Measurements from ENCODE around the gene KRT10. TPM values are rescaled to one million over a fixed set of nuclear protein-coding genes. Genes with fewer than 3 reads are reported as not detected.
"Not testable (repeated sequence)": the region's sequence is repeated elsewhere in the genome, so short reads cannot be mapped to it uniquely, and the experiment has no call there.

Gene KRT10
- total RNA-seq, 1 experiment from 2014 or later: 5.4 TPM

DNA sequence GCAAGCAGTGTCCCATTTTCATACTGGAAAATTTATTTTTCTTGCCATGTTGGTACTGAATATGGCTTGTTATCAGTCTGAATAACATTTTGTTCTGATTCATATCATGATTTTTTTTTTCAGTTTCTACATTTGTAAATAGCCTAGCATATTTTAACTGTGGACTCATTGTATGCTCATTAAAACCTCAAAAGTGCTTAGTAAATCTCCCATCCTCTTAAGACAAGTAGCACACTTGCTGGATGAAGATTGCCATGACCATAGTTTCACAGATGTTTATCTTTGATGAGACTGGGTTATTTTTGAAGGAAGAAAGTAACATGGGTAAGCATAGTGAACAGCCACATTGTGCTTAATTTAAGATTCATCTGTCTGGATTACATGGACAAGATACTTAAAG lies 878 bp downstream of the KRT10 start:
- DNase-seq: no peak
- Histone ChIP-seq H3K36me3 (replicated peaks; ENCODE audit: control insufficient read depth, insufficient read depth, low read length) (peaks cover 2% of the 10 kb centered on the region; the same call in 1 of the 2 replicates), H3K27me3 (ENCODE audit: control insufficient read depth, insufficient read depth, low read length) (peaks cover 3% of the 10 kb centered on the region; the same call in 1 of the 2 replicates), H3K4me3 (ENCODE audit: insufficient read depth, low read depth, low read length) (no peak overlapping the region)

GRCh38 chr17:40820228-40820838 lies 2.1 kb downstream of the KRT10 start:
- Histone ChIP-seq H3K36me3 (replicated peaks; ENCODE audit: control insufficient read depth, insufficient read depth, low read length) (peaks cover 2% of the 10 kb centered on the region; the same call in 1 of the 2 replicates), H3K4me3 (ENCODE audit: insufficient read depth, low read depth, low read length) (no peak overlapping the region), H3K27me3 (ENCODE audit: control insufficient read depth, insufficient read depth, low read length) (peaks cover 1% of the 10 kb centered on the region; the same call in 1 of the 2 replicates)
- no peak for DNase-seq

DNA sequence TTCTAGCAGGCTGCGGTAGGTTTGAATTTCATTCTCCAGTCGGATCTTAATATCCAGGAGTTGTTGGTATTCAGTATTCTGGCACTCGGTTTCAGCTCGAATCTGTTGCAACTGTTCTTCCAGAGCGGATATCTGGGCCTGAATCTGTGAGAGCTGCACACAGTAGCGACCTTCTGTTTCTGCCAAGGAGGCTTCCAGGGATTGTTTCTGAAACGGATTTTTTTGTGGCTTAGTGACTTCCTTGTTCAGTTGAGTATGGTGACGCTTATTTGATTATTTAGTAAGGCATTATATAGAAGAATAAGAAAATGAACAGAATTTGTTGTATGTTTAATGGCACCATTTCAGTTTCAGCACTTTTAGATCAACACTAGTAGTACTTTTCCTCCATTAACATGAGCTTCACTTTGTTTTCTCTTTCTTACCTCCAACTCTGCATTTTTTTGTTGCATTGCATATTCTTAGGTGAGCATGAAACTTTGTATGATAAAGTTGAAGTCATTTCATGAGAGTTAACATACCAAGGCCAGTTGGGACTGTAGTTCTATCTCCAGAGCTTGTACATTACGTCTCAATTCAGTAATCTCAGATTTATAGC lies 2.8 kb downstream of the KRT10 start:
- Histone ChIP-seq H3K36me3 (replicated peaks; ENCODE audit: control insufficient read depth, insufficient read depth, low read length) (peaks cover 2% of the 10 kb centered on the region; the same call in 1 of the 2 replicates), H3K4me3 (ENCODE audit: insufficient read depth, low read depth, low read length) (peak overlapping the region; percentile 40), H3K27me3 (ENCODE audit: control insufficient read depth, insufficient read depth, low read length) (no peaks in the 10 kb centered on the region)
- DNase-seq: peak; percentile 18

- peak overlapping the region; percentile 50 for H3K4me3 ChIP-seq (ENCODE audit: insufficient read depth, low read depth, low read length)
- no peaks in the 10 kb centered on the region; the same call in 1 of the 2 replicates for H3K27me3 ChIP-seq (ENCODE audit: control insufficient read depth, insufficient read depth, low read length)
- peak; percentile 83 for DNase-seq
- H3K36me3 ChIP-seq (replicated peaks; ENCODE audit: control insufficient read depth, insufficient read depth, low read length): peaks cover 2% of the 10 kb centered on the region; the same call in 1 of the 2 replicates
These were observed 3.5 kb downstream of the KRT10 start for GRCh38 chr17:40818733-40819527.

DNA sequence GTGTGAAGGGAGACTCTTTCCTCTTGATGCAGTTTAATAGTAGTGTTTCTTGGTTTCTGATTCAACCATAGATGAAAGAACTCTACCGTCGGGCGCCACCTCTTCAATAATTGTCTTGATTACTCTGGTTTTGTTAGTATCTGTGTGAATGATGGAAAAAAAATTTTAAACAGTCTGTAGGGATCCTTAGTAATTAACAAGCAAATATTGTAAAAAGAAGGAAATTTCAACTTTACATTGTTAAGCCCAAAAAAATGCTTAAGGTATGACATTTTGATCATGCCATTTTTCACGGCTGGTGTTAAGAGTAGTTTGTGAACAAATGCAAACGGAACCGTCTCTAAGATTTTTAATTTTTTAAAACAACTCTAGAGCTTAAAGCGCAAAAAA lies 4.1 kb downstream of the KRT10 start:
- H3K27me3 ChIP-seq (ENCODE audit: control insufficient read depth, insufficient read depth, low read length): no peaks in the 10 kb centered on the region; the same call in 1 of the 2 replicates
- peak overlapping the region; percentile 50 for H3K4me3 ChIP-seq (ENCODE audit: insufficient read depth, low read depth, low read length)
- DNase-seq: no peak
- H3K36me3 ChIP-seq (replicated peaks; ENCODE audit: control insufficient read depth, insufficient read depth, low read length): peaks cover 2% of the 10 kb centered on the region; the same call in 1 of the 2 replicates

DNA sequence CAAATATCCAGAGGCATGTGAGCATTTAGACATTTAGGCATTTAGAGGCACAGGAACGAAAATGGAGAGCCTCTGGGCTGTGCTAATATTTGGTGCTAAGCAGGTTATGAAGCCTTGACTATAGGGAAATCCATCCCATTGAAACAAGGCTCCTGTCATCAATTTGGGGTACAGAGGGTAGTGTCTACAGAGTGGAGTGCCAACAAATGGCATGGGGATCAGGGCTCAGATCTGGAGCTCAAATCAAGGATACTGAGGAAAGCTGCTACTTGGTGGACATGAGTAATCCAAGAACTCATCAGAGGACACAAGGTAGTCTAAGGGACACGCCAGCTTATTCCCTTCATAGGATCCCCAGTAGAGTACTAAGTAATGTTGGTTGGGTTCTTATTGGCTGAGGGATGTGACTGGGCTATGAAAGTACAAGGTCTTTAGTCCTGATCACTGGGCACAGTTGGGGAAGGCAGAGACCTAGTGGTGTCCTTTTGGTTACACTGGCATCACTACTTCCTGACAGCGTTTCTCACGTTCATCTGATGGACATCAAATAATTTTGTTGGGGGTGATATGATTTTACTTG lies 5.2 kb downstream of the KRT10 start:
- Histone ChIP-seq H3K36me3 (replicated peaks; ENCODE audit: control insufficient read depth, insufficient read depth, low read length) (peaks cover 2% of the 10 kb centered on the region; the same call in 1 of the 2 replicates), H3K27me3 (ENCODE audit: control insufficient read depth, insufficient read depth, low read length) (no peaks in the 10 kb centered on the region; the same call in 1 of the 2 replicates), H3K4me3 (ENCODE audit: insufficient read depth, low read depth, low read length) (no peak overlapping the region)
- DNase-seq: no peak

- Histone ChIP-seq H3K36me3 (replicated peaks; ENCODE audit: control insufficient read depth, insufficient read depth, low read length) (peaks cover 2% of the 10 kb centered on the region; the same call in 1 of the 2 replicates), H3K4me3 (ENCODE audit: insufficient read depth, low read depth, low read length) (no peak overlapping the region), H3K27me3 (ENCODE audit: control insufficient read depth, insufficient read depth, low read length) (no peaks in the 10 kb centered on the region; the same call in 1 of the 2 replicates)
- no peak for DNase-seq
These were observed 5.8 kb downstream of the KRT10 start for GRCh38 chr17:40816569-40816968.

- peaks cover 2% of the 10 kb centered on the region; the same call in 1 of the 2 replicates for H3K36me3 ChIP-seq (replicated peaks; ENCODE audit: control insufficient read depth, insufficient read depth, low read length)
- H3K27me3 ChIP-seq (ENCODE audit: control insufficient read depth, insufficient read depth, low read length): no peaks in the 10 kb centered on the region; the same call in 1 of the 2 replicates
- H3K4me3 ChIP-seq (ENCODE audit: insufficient read depth, low read depth, low read length): no peak overlapping the region
- no peak for DNase-seq
These were observed 7.0 kb downstream of the KRT10 start for GRCh38 chr17:40815381-40815780.

GRCh38 chr17:40814657-40815056 lies 7.8 kb downstream of the KRT10 start:
- H3K4me3 ChIP-seq (ENCODE audit: insufficient read depth, low read depth, low read length); H3K27me3 ChIP-seq (ENCODE audit: control insufficient read depth, insufficient read depth, low read length); H3K36me3 ChIP-seq (replicated peaks; ENCODE audit: control insufficient read depth, insufficient read depth, low read length); DNase-seq: not testable (repeated sequence)

- Histone ChIP-seq H3K36me3 (replicated peaks; ENCODE audit: control insufficient read depth, insufficient read depth, low read length) (peaks cover 2% of the 10 kb centered on the region; the same call in 1 of the 2 replicates), H3K4me3 (ENCODE audit: insufficient read depth, low read depth, low read length) (no peak overlapping the region), H3K27me3 (ENCODE audit: control insufficient read depth, insufficient read depth, low read length) (peaks cover 8% of the 10 kb centered on the region; the same call in 1 of the 2 replicates)
- no peak for DNase-seq
These were observed 8.6 kb downstream of the KRT10 start for GRCh38 chr17:40813804-40814203.

- no peak for DNase-seq
- Histone ChIP-seq H3K27me3 (ENCODE audit: control insufficient read depth, insufficient read depth, low read length) (peaks cover 8% of the 10 kb centered on the region; the same call in 1 of the 2 replicates), H3K4me3 (ENCODE audit: insufficient read depth, low read depth, low read length) (no peak overlapping the region), H3K36me3 (replicated peaks; ENCODE audit: control insufficient read depth, insufficient read depth, low read length) (peaks cover 2% of the 10 kb centered on the region; the same call in 1 of the 2 replicates)
These were observed 9.8 kb downstream of the KRT10 start for GRCh38 chr17:40812639-40813038.

GRCh38 chr17:40810494-40810893 lies 11.9 kb downstream of the KRT10 start:
- Histone ChIP-seq H3K4me3 (ENCODE audit: insufficient read depth, low read depth, low read length) (no peak overlapping the region), H3K27me3 (ENCODE audit: control insufficient read depth, insufficient read depth, low read length) (peaks cover 8% of the 10 kb centered on the region; the same call in 1 of the 2 replicates), H3K36me3 (replicated peaks; ENCODE audit: control insufficient read depth, insufficient read depth, low read length) (no peaks in the 10 kb centered on the region)
- DNase-seq: no peak

- Histone ChIP-seq H3K27me3 (ENCODE audit: control insufficient read depth, insufficient read depth, low read length) (peaks cover 9% of the 10 kb centered on the region; the same call in 1 of the 2 replicates), H3K36me3 (replicated peaks; ENCODE audit: control insufficient read depth, insufficient read depth, low read length) (no peaks in the 10 kb centered on the region), H3K4me3 (ENCODE audit: insufficient read depth, low read depth, low read length) (no peak overlapping the region)
- no peak for DNase-seq
These were observed 12.5 kb downstream of the KRT10 start for GRCh38 chr17:40809721-40810421.

DNA sequence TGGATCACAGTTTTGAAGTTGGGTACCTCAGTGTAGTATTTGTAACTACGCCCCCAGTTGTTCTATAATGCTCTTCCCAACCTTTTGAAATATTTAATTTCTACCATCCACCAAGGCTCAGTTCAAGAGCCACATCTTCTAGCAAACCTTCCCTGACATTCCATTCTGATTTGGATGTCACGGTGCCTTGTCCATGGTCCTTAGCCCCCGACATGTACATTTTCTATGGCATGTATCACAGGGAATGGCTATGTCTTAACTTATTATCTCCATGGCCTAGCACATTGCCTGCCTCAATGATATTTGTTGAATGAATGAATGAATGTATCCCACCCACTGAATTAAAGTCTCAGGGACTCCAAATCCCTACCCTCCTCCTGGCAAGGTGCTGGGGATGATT lies 16.3 kb downstream of the KRT10 start:
- no peak overlapping the region for H3K4me3 ChIP-seq (ENCODE audit: insufficient read depth, low read depth, low read length)
- H3K27me3 ChIP-seq (ENCODE audit: control insufficient read depth, insufficient read depth, low read length): peaks cover 11% of the 10 kb centered on the region; the same call in 1 of the 2 replicates
- no peaks in the 10 kb centered on the region for H3K36me3 ChIP-seq (replicated peaks; ENCODE audit: control insufficient read depth, insufficient read depth, low read length)
- DNase-seq: no peak
